Left forelimb (tissue), 1 donor: ENCODE measurements around the gene PLEKHH3.
"Not testable (repeated sequence)": the region's sequence is repeated elsewhere in the genome, so short reads cannot be mapped to it uniquely, and the experiment has no call there.

Experiments
- DNase-seq: peaks from one replicate; pipeline ENCODE4 v3.0.0-alpha.2; 2018; ENCODE audit warnings: low spot score

The PLEKHH3 gene

GRCh38 chr17:42632949-42633444, 43.8 kb downstream of the PLEKHH3 start:
- DNase-seq: no peak

- no peak for DNase-seq
Measured at GRCh38 chr17:42629411-42630009, 47.3 kb downstream of the PLEKHH3 start.

GRCh38 chr17:42627032-42627764, 49.6 kb downstream of the PLEKHH3 start:
- DNase-seq: not testable (repeated sequence)

- no peak for DNase-seq
Measured at GRCh38 chr17:42623732-42624596, 52.8 kb downstream of the PLEKHH3 start.

- no peak for DNase-seq
Measured at GRCh38 chr17:42623271-42623670, 53.5 kb downstream of the PLEKHH3 start.

- DNase-seq: not testable (repeated sequence)
Measured at GRCh38 chr17:42621987-42622386, 54.8 kb downstream of the PLEKHH3 start.

- no peak for DNase-seq
Measured at GRCh38 chr17:42618442-42619150, 58.2 kb downstream of the PLEKHH3 start.

- no peak for DNase-seq
Measured at GRCh38 chr17:42617956-42618431, 58.8 kb downstream of the PLEKHH3 start.
